Measurements from ENCODE around the gene NUDT13. TPM values are rescaled to one million over a fixed set of nuclear protein-coding genes. Genes with fewer than 3 reads are reported as not detected.
A peak's percentile ranks its signal among the peaks of the same experiment; 100 is the strongest.

Gene NUDT13
- polyA plus RNA-seq = 4.8 TPM
- long read RNA-seq, donor 1 = 0 reads
- long read RNA-seq, donor 2, partial matches to known transcripts = 0 of 2 reads
- long read RNA-seq, donor 2, other reads (novel, unspliced or antisense) = 0 of 2 reads
- long read RNA-seq, donor 3 = 0 reads
- long read RNA-seq, donor 4 = 0 reads
- long read RNA-seq, donor 5 = 0 reads
- long read RNA-seq, donor 6 = 0 reads
- long read RNA-seq, donor 7 = 0 reads
- long read RNA-seq, donor 8 = 0 reads
- long read RNA-seq, donor 9, partial matches to known transcripts = 0 of 2 reads
- long read RNA-seq, donor 9, other reads (novel, unspliced or antisense) = 0 of 2 reads
- long read RNA-seq, donor 10 = 0 reads
- long read RNA-seq, donor 11, partial matches to known transcripts = 0 of 1 reads
- long read RNA-seq, donor 11, other reads (novel, unspliced or antisense) = 0 of 1 reads

DNA sequence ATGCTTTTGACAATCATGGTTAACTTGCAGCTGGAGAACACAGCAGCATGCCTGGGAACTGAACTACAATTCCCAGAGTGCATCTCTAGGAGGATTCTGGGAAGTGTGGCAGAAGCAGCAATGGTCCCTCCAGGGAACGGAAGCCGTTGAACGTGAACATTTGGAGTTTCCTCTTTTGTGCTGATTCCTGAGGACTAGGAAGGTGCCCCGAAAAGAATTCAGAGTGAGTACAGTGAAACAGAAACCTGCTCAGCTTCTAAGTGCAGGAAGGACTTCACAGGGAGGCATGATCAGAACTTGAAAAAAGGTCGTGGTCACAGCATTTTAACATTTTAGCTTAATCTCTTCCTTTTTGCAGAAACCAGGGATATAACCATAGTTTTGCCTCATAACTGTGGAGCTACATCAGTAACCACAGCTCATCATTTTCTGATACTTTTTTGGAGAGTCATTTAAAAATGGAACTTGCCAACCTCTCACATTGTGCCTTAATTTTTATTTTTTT, at the start of gene NUDT13:
TSS of gene NUDT13 (plus strand) at position 111 of the 505 bp plus-strand sequence. CDS start 3,911 bp downstream, outside the sequence.
- H3K27ac ChIP-seq (ENCODE audit: low read length) = peak within 1 kb of the TSS; percentile 92
- no peaks in the 10 kb centered on the region for H3K36me3 ChIP-seq (ENCODE audit: control insufficient read depth, insufficient read depth, low read length)
- DNase-seq = peak; percentile 77 to 87
- no peaks in the 10 kb centered on the region for H3K9me3 ChIP-seq (ENCODE audit: control insufficient read depth, low read depth, low read length)
- peak within 1 kb of the TSS; percentile 59 for H3K4me3 ChIP-seq (ENCODE audit: low read length)
- 14% methylated on average over 2 of the region's 5 CpGs for WGBS (ENCODE audit: insufficient coverage, low lambda C conversion rate)
- no peaks in the 10 kb centered on the region for H3K27me3 ChIP-seq (ENCODE audit: control insufficient read depth, insufficient read depth, low read length)
- H3K4me1 ChIP-seq (ENCODE audit: control insufficient read depth, insufficient read depth, low read length) = no peaks in the 10 kb centered on the region

DNA sequence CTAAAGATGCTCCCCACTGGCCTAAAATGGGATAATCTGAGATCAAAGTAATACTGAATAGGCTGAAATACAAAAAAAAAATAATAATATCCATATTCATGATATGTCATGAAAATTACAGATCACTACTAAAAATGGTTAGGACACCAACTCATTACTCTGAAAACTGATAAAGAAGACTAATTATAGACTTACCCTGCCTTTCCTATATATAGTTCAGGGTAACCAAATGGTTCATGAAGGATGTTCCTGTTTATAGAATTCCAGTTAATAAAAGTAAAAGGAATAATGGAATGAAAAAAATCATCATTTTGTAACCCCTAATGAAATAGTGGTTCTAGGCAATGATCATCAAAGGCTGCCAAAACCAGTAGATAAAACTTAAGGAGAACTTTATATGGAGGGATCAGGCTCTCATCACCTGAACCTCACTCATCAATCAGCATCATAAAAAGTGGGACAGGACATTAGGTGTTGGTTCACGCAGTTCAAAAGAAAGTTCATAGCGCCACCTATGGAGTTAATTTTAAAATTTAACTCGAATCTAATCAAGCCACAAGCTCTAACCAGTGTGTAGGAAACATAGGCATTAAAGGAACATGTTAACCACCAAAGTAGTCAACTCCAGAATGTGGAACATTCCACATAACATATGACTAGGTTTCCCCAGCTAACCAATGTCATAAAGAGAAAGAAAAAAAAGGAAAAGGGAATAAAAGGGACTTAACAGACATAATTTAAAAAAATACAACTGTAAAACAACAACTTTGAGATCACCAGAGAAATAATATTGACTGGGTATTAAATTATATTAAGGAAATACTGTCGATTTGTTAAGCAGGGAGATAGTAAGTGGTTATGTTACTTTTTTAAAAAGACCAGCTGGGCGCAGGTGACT, 49.3 kb upstream of the NUDT13 start:
- peaks cover 5% of the 10 kb centered on the region for H3K36me3 ChIP-seq (ENCODE audit: control insufficient read depth, insufficient read depth, low read length)
- no peaks in the 10 kb centered on the region for H3K27me3 ChIP-seq (ENCODE audit: control insufficient read depth, insufficient read depth, low read length)
- H3K27ac ChIP-seq (ENCODE audit: low read length) = no peak overlapping the region
- H3K4me1 ChIP-seq (ENCODE audit: control insufficient read depth, insufficient read depth, low read length) = no peaks in the 10 kb centered on the region
- peak; percentile 10 to 38 for DNase-seq
- WGBS (ENCODE audit: insufficient coverage, low lambda C conversion rate) = no CpG with 5 or more reads among the region's 5 CpGs
- H3K4me3 ChIP-seq (ENCODE audit: low read length) = no peak overlapping the region
- no peaks in the 10 kb centered on the region for H3K9me3 ChIP-seq (ENCODE audit: control insufficient read depth, low read depth, low read length)

DNA sequence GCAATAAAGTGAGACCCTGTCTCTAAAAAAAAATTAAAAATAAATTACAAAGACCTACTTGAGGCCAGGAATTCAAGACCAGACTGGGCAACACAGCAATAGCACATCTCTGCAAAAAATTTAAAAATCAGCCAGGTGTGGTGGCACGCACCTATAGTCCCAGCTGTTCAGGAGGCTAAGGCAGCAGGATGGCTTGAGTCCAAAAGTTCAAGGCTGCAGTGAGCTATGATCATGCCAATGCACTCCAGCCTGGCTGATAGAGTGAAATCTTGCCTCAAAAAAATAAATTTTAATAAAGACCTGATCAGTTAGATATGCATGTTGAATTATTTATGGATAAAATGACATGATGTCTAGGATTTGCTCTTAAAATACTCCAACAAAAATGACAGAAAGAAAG, 48.5 kb upstream of the NUDT13 start:
- Histone ChIP-seq H3K27me3 (ENCODE audit: control insufficient read depth, insufficient read depth, low read length) (no peaks in the 10 kb centered on the region), H3K36me3 (ENCODE audit: control insufficient read depth, insufficient read depth, low read length) (peaks cover 9% of the 10 kb centered on the region), H3K4me1 (ENCODE audit: control insufficient read depth, insufficient read depth, low read length) (no peaks in the 10 kb centered on the region), H3K4me3 (ENCODE audit: low read length) (no peak overlapping the region), H3K27ac (ENCODE audit: low read length) (no peak overlapping the region), H3K9me3 (ENCODE audit: control insufficient read depth, low read depth, low read length) (no peaks in the 10 kb centered on the region)
- no CpG with 5 or more reads among the region's 1 CpG for WGBS (ENCODE audit: insufficient coverage, low lambda C conversion rate)
- no peak for DNase-seq

DNA sequence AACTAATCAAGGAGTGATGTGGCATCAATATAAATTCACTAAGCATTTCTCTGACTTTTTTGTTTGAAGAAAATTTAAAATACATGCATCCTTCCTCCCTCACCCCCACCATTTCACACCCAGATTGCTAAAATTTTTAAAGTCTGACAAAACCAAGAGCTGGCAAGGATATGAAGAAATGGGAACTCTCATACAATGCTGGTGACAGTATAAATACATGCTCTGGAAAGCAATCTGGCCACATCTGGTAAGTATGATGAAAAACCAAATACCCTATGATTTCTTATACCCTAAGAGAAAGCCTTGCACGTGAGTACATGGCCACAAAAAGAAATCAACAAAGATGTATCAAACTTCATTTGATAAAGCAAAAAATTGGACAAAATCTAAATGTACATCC, 44.8 kb upstream of the NUDT13 start:
- no peak overlapping the region for H3K27ac ChIP-seq (ENCODE audit: low read length)
- no peak for DNase-seq
- H3K36me3 ChIP-seq (ENCODE audit: control insufficient read depth, insufficient read depth, low read length) = peaks cover 24% of the 10 kb centered on the region
- no peak overlapping the region for H3K4me3 ChIP-seq (ENCODE audit: low read length)
- no peaks in the 10 kb centered on the region for H3K4me1 ChIP-seq (ENCODE audit: control insufficient read depth, insufficient read depth, low read length)
- 100% methylated on average over 1 of the region's 1 CpG for WGBS (ENCODE audit: insufficient coverage, low lambda C conversion rate)
- no peaks in the 10 kb centered on the region for H3K9me3 ChIP-seq (ENCODE audit: control insufficient read depth, low read depth, low read length)
- no peaks in the 10 kb centered on the region for H3K27me3 ChIP-seq (ENCODE audit: control insufficient read depth, insufficient read depth, low read length)

DNA sequence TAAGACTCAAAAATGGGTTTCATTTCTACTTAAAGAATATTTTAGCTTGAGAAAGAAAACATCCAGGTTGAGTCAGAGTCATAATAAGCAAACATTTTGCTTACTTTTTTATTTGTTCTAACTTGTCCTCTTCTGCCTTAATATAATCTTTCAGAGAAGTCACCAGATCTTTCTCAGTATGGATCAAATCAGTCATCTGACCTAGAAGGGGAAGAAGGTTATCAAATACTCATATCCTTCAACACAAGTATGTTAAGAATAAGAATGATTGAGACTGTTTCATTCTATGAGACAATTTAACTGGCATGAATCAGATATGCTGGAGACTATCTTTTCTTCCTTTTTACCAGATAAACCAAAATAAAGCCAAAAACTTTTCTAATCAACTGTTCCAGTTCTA, 36.6 kb upstream of the NUDT13 start:
- no peak for DNase-seq
- Histone ChIP-seq H3K27ac (ENCODE audit: low read length) (no peak overlapping the region), H3K27me3 (ENCODE audit: control insufficient read depth, insufficient read depth, low read length) (no peaks in the 10 kb centered on the region), H3K4me3 (ENCODE audit: low read length) (no peak overlapping the region), H3K36me3 (ENCODE audit: control insufficient read depth, insufficient read depth, low read length) (peaks cover 14% of the 10 kb centered on the region), H3K9me3 (ENCODE audit: control insufficient read depth, low read depth, low read length) (no peaks in the 10 kb centered on the region), H3K4me1 (ENCODE audit: control insufficient read depth, insufficient read depth, low read length) (no peaks in the 10 kb centered on the region)

DNA sequence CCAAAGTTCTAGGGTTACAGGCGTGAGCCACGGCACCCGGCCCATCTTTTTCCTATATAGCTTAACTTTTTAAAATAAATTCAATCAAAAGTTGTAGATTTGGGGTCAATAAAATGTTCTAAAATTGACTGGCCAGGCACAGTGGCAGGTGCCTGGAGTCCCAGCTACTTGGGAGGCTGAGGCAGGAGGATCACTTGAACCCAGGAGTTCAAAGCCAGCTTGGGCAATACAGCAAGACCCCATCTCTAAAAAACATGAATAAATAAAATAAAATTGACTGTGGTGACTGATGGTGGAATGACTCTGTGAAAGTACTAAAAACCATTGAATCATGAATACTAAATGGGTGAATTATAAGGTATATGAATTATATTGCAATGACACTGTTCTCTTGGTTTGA, 34.4 kb upstream of the NUDT13 start:
- Histone ChIP-seq H3K4me1 (ENCODE audit: control insufficient read depth, insufficient read depth, low read length) (no peaks in the 10 kb centered on the region), H3K27ac (ENCODE audit: low read length) (no peak overlapping the region), H3K27me3 (ENCODE audit: control insufficient read depth, insufficient read depth, low read length) (no peaks in the 10 kb centered on the region), H3K4me3 (ENCODE audit: low read length) (no peak overlapping the region), H3K9me3 (ENCODE audit: control insufficient read depth, low read depth, low read length) (no peaks in the 10 kb centered on the region), H3K36me3 (ENCODE audit: control insufficient read depth, insufficient read depth, low read length) (peaks cover 9% of the 10 kb centered on the region)
- no CpG with 5 or more reads among the region's 3 CpGs for WGBS (ENCODE audit: insufficient coverage, low lambda C conversion rate)
- DNase-seq = no peak

DNA sequence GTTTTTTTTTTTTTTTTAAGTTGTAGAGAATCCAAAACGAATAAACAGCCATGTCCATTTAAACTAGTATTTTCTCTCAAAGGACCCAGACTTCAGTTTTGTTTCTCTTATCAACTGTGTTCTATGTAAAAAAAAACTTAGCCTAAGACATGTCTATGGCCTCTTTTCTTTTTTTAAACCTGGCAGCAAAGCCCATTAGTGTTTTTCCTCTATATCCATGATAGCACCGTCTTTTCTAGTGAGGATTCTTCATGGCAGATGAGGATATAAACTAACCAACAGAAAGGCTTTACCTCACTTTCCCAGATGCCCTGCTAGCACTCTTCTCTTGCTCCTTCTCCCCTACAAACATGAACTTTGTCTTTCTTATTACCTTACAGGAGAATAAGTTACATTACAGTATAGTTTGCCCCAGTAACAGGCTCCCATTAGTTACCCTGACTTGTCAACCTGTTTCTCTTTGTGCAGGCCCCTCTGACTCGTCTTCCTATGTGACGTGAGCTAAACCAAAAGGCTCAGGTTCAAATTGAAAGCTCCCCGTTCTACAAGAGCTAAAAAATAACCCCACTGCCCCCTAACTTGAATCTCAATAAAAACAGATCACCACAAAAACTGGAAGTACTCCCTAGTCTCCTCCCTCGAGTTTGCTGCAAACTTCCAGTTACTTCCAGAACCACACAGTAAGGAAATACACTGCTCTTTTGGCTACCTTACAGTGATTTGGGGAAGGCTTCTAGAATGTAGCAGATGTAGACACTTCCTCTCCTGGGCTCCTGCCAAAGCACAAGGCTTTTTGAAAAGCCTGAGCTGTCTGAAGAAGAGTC, 33.7 kb upstream of the NUDT13 start:
- 100% methylated on average over 1 of the region's 6 CpGs for WGBS (ENCODE audit: insufficient coverage, low lambda C conversion rate)

DNA sequence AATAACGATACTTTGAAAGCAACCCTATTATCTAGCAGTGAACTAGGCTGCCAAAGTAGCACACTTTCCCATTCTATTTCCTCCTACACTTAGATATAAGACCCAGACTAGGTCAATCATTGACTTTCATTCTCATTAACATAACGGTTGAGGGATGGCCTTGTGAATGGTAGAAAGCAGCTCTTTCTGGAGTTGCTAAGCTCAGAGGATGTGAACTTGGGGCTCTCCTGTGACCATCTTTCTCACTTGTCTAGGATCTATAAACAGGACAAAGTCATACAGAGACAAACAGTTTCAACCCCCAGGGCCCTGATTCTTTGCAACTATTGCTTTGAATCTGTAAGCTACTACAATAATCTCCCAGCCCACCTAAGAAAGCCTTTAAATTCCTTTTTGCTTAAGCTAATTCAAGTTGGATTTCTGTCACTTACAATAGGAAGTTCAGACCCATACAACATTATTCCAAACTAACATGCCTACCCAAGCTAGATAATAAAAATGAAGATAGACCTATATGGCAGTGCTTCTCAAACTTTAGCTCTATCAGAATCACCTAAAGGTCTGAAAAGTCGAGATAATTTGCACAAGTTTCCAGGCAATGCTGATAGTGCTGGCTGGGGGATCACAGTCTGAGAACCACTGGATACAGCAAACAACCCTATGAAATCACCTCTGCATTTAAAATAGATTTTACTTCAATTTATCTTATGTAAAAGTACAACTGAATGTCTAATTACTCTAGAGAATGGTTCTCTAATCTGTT, 30.3 kb upstream of the NUDT13 start:
- WGBS (ENCODE audit: insufficient coverage, low lambda C conversion rate) = 83% methylated on average over 1 of the region's 3 CpGs
- DNase-seq = peak in 1 of 2 donors; percentile 11

More for the DNA sequence above, 33.7 kb upstream of the NUDT13 start:
- Histone ChIP-seq H3K4me3 (ENCODE audit: low read length) (no peak overlapping the region), H3K36me3 (ENCODE audit: control insufficient read depth, insufficient read depth, low read length) (peaks cover 8% of the 10 kb centered on the region), H3K9me3 (ENCODE audit: control insufficient read depth, low read depth, low read length) (no peaks in the 10 kb centered on the region), H3K27ac (ENCODE audit: low read length) (peak overlapping the region; percentile 38), H3K4me1 (ENCODE audit: control insufficient read depth, insufficient read depth, low read length) (no peaks in the 10 kb centered on the region), H3K27me3 (ENCODE audit: control insufficient read depth, insufficient read depth, low read length) (no peaks in the 10 kb centered on the region)
- DNase-seq = peak; percentile 43 to 57

DNA sequence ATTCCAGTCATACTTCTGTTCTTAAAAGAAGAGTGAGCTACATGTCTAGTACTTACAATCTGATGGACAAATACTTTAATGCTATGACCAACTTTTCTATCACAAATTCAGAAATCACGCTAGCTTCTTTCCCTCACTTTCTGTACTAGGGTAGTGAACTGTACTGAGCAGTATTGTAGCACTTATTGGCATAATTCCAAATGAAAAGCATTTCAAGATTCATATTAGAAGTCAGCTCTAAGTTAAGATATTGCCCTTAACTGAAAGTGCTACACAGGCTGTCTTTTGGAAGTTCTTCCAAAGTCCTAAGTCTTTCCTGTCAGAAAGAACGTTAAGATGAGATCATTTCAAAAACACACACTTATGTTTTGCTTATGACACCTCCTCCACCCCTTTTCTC, 27.0 kb upstream of the NUDT13 start:
- H3K36me3 ChIP-seq (ENCODE audit: control insufficient read depth, insufficient read depth, low read length) = peaks cover 5% of the 10 kb centered on the region
- no peaks in the 10 kb centered on the region for H3K27me3 ChIP-seq (ENCODE audit: control insufficient read depth, insufficient read depth, low read length)
- no peaks in the 10 kb centered on the region for H3K9me3 ChIP-seq (ENCODE audit: control insufficient read depth, low read depth, low read length)
- H3K27ac ChIP-seq (ENCODE audit: low read length) = no peak overlapping the region
- WGBS (ENCODE audit: insufficient coverage, low lambda C conversion rate) = 42% methylated on average over 2 of the region's 2 CpGs
- peak in 1 of 2 donors; percentile 43 for DNase-seq
- H3K4me1 ChIP-seq (ENCODE audit: control insufficient read depth, insufficient read depth, low read length) = no peaks in the 10 kb centered on the region
- no peak overlapping the region for H3K4me3 ChIP-seq (ENCODE audit: low read length)

More for the DNA sequence above, 30.3 kb upstream of the NUDT13 start:
- no peak overlapping the region for H3K4me3 ChIP-seq (ENCODE audit: low read length)
- no peaks in the 10 kb centered on the region for H3K9me3 ChIP-seq (ENCODE audit: control insufficient read depth, low read depth, low read length)
- H3K36me3 ChIP-seq (ENCODE audit: control insufficient read depth, insufficient read depth, low read length) = peaks cover 2% of the 10 kb centered on the region
- H3K4me1 ChIP-seq (ENCODE audit: control insufficient read depth, insufficient read depth, low read length) = no peaks in the 10 kb centered on the region
- no peaks in the 10 kb centered on the region for H3K27me3 ChIP-seq (ENCODE audit: control insufficient read depth, insufficient read depth, low read length)
- no peak overlapping the region for H3K27ac ChIP-seq (ENCODE audit: low read length)
